GM21515 (cell line): ENCODE results near the gene GARIN5B.

Experiments used
- ATAC-seq: cut with Tn5 transposase; IDR thresholded peaks from one replicate; pipeline ENCODE4 v1.9.1; 2021; ENCODE audit not compliant: unreplicated experiment

Gene GARIN5B

DNA sequence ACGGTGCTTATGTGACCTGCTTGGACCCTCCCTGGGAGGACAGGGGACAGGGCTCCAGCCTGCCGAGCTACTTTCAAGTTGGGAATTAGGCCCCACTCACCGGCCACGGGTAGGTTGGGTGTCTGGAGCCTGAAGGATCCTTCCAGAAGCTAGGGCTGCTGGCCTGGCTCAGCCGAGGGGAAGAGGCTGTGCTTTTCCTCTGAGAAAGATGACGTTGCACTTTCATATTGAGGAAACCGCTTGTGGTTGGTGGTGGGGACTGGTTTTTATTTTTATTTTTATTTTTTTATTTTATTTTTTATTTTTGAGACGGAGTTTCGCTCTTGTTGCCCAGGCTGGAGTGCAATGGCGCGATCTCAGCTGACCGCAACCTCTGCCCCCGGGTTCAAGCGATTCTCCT is 37.9 kb downstream of the GARIN5B start, which contains the start of gene TMEM150B:
Gene TMEM150B, minus strand, starts transcription at position 170 of the 400 bp plus-strand sequence. CDS start 4,305 bp downstream, outside the sequence.
- no peak for ATAC-seq

DNA sequence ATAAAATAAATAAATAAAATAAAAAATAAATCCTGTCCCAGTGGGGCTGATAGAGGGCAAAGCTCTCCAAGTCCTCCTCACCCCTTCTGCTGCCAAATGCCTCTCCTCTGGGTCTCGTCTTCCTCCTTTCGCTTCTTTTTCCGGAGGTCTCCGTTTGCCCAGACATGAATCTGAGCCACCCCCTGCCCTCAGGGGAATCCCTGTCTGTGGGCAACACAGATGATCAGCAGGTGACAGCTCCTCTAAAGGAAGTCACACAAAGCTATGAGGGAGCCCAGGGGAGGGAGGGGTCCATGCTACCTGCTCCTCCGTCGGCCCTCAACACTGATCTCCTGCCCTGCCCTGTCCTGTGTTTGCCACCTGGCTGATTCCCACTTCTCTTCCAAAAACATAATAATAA is 38.4 kb downstream of the GARIN5B start:
- no peak for ATAC-seq

DNA sequence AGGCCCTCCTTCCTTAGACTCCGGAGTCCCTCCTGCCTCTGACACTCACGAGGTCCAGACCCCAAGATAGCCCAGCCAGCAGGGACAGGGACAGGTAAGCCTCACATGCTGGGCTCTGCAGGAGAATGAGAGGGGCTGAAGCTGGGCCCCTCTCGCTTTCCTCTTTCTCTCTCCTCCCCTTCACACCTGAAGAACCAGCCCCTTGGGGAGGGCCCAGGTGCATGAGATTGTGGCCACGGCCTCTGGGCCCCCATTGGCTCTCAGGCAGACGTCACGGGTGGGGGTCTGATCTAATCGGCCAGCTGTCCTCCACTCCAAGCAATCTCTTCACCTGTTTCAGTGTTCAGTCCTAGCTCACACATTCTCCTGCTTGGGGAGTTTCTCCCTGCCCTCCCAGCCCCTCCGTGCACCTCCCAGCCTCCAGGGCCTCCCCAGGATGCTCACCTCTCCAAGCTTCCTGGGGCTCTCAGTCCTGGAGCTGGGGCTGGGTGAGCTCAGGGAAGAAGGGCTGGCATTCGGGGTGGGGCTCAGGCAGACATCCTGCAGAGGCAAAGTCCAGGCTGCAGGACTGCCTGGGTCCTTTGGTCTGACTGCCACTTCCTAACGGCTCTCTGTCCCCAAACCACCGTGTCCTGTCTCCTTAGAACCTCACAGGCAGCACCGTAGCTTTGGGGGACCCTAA is 40.7 kb downstream of the GARIN5B start:
- no peak for ATAC-seq

DNA sequence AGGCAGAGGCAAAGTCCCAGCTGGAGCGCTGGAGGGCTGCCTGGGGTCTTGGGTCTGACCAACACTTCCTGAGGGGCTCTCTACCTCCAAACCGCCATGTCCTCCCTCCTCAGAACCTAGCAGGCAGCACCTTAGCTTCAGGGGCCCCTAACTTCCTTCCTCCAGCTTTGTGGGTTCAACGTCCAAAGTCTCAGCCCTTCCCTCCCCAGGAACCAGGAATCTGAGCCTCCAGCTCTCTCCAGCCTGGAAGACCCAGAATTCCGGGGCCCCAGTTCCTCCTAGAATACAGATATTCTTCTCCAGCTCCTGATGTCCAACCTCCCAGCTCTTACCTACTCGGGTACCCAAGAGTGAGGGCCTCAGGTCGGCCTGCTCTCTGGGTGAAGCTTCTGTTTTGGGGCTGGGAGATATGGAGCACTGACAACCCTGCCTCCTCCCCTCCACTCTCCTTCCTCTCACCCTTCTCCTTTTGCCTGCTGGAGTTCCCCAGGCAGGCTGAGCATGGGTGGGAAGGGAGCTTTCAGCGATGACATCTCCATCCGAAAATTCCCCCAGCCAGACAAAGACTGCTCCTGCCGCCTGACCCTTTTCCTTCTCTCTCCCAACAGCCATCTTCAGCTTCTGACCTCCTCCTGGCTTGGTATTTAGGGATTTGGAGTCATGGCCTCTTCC is 41.5 kb downstream of the GARIN5B start:
- no peak for ATAC-seq

DNA sequence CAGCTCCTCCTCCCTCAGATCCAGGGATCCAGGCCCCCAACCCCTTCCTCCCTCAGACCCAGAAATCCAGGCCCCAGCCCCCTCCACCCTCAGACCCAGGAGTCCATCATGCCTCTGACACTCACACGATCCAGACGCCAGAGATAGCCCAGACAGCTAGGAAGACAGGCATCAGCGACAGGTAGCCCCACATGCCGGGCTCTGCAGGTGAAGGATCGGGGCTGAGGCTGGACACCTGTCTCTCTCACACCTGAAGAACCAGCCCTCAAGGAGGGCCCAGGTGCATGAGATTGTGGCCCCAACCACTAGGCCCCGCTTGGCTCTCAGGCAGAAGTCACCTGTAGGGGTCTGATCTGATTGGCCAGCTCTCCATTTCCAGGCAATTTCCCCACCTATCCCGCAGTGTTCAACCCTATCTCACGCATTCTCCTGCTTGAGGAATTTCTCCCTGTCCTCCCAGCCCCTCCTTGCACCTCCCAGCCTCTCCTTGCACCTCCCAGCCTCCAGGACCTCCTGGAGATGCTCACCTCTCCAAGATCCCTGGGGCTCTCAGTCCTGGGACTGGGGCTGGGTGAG is 42.1 kb downstream of the GARIN5B start:
- no peak for ATAC-seq

DNA sequence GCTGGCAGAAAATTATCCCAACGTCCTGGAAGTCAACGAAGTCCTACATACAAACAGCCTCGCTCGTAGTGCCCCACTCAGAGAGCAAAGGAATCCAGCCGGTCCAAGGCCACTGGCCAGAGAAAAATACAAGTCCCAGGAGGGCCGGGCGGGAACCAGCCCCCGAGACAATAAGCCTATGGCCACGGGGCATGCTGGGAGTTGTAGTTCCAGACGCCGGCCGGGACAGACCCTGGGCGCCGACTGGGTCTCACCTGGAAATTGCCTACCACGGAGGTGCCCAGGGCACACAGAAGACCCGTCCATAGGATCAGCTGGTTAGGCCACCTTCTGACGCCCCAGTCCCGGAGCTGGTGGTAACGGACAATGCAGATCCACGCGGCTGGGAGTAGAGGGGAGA is 43.3 kb downstream of the GARIN5B start:
- no peak for ATAC-seq

DNA sequence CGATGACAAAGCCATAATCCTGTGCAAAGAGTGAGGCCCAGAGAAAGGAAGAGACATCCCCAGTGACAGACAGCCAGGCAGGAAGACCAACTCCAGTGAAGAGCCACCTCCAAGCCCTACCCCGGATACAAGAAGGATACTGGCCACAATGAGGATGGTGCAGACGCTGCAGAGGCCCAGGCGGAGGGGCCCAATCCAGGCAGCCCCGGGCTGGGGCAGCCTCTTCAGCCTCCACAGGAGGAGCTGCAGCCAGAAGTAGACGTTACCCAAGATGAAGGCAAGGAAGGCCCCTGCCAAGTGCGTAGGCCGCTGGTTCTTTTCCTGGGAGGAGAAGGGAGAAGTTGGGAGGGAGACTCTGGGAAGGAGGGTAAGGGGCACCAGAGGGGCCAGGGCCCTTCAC is 46.4 kb downstream of the GARIN5B start:
- no peak for ATAC-seq

DNA sequence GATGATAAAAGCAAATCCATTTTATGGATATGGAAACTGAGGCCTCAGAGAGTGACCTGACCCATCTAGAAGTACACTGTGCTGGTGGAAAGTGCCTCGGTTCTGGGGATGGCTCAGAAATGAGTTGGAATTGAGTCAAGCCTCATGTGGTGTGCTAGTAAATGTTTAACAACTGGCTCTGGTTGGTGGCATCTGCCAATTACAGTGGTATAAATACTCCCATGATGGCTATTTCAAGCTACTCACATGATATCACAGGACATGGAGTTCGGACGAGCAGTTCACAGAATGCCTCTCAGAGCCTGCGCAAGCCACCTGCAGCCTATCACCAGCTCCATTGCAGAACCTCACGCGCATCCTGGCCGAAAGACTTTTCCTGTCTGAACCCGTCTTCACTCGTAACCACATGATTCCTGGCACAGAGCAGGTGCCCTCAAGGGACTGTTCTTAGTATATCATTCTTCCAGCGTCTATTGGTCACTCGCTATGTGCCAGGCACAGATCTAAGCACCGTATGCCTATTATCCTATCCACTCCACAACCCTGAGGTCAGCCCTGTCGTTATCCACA is 47.0 kb downstream of the GARIN5B start:
- no peak for ATAC-seq

DNA sequence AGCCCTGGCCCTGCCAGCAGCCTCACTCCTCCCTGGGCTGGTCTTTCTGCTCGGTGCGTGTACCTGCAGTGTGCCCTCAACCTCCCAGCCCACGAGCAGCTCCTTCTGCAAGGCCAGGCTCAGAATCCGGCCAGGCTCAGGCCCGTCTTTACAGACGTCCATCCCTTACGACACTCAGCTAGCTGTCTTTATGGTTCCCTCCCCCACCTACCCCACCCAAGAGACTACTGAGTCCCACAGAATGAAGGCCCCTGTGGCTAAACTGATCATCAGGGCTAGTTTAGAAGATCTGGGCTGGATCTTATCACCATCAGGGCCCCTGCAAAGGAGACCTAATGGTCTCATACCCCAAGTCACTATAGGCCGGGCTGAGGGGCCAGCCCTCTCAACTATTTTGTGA is 48.7 kb downstream of the GARIN5B start:
- no peak for ATAC-seq

DNA sequence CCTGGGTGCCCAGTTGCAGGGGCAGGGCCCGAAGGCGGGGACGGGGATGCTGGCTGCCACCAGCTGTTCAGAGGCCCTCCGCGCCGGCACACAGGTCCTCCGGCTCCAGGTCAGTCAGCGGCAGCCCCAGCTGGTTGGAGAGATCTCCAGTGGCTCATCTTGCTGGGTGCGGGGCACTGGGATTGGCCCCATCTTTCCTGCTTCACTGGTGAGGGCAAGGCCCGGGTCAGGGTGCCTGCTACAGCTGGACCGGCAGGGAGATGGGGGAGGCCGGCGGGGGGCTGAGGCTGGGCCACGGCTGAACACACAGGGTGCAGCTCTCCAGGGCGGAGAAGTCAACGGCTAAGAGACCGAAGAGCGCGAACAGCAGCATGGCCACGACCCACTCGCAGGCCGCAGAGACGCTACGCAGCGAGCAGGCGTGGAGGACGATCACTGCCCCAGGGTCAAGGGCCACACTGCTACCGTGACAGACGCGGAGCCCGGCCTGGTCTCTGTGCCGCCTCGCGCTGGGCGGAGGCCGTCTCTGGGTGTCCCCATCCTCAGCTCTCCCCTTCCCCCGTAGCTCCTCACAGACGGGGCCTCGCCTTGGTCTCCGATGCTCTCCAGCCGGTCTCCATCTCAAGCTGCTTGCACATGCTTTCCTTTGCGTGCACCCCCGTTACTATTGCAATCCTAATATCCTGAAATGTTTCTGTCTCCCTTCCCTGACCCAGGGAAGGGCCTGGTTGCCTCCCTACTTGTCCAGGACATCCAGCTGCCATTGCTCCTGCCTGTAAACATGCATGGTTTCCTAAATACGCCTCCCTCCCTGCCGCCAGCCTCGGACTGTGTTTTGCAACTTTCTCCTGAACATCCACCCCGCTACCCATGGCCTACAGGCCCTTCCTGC is 50.2 kb downstream of the GARIN5B start:
- no peak for ATAC-seq

DNA sequence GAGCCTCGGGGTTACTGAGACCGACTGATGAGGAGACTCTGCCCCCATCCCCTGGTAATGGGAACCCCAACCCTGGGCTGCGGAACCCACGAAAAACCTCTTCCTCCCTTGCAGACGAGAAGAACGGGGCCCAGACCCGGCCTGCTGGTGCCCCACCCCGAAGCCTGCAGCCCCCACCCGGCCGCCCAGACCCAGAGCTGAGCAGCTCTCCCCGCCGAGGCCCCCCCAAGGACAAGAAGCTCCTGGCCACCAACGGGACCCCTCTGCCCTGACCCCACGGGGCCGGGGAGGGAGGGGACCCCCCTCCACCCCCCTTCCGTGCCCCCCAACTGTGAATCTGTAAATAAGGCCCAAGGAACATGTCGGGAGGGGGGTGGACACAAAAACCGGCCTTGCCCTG is 51.3 kb downstream of the GARIN5B start:
- no peak for ATAC-seq

DNA sequence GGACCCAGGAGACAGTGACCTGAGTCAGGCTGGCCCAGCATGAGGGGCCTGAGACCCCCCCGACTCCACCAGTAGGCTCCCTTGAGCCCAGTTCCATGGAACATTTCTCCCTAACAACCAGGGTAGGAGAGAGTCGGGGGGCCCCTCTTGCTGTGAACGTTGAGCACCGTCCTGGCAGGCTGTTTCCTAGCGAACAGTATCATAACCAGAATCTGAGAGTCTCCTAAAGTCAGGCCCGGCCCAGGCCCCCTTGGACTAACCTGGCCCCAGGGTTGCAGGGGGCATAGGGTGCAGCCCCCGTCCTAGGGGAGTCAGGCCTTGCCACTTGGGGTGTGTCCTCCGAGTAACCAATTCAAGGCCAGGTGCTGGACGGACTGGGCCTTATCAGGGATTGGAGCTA is 51.7 kb downstream of the GARIN5B start:
- ATAC-seq: no peak

DNA sequence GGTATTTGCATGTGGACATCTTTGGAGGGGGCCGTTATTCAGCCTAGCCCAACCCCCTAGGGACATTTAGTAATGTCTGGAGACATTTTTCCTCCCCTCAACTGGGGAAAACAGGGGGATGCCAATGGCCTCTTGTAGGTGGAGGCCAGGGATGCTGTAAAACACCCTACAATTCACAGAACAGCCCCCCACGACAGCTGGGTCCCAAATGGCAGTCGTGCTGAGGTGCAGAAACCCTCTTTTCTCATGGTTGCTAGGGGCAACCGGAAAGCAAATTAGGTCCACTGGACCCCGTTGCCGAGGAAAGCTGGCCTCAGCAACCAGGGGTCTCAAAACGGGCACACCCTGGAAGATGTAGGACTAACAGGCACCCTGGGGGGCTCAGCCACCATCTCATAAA is 52.6 kb downstream of the GARIN5B start:
- ATAC-seq: no peak

DNA sequence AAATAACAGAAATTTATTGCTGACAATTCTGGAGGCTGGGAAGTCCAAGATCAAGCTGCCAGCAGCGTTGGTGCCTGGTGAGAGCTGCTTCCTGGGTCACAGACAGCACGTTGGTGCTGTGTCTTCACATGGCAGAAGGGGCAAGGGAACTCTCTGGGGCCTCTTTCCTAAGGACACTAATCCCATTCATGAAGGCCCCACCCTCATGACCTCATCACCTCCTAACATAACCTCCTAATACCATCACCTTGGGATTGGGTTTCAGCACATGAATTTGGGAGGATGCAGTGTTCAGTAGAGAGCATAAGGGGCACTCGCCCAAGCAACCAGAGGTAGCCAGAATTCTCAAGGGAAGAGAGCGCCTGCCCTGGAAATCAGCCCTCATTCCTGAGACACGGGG is 53.6 kb downstream of the GARIN5B start:
- no peak for ATAC-seq

DNA sequence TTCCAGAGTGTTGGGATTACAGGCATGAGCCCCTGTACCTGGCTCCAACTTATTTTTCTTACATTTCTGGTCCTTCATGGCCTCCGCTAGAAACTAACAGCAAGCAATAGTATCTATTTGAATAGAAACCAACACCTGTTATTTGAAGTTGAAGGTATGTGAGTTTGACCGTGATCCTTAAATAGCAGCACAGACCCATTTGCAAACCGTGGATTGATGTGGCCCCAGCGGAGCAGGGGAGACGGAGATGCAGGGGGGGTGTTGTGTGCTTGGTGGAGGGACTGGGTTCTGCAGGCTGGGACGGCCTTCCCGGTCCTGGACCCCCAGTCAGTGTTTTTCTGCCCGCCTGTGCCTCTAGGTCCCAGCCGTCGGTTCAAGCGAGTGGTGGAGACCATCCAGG is 54.8 kb downstream of the GARIN5B start:
- no peak for ATAC-seq

DNA sequence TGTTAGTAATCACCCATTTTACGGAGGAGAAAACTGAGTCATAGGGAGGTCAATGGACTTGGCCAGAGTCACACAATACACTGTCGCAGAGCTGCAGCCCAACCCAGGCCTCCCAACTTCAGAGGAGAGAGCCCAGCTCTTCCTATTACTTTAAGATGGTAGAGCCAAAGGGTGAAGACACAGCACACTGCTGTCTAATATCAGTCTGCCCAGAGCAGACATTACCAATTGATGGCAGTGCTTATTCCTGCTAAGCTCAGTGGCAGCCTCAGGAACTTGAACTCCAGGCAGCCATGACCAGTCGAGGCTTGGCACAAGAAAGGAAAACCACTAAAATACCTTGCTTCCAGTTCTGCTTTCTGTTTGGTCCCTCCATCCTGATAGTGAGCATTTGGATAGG is 56.3 kb downstream of the GARIN5B start:
- no peak for ATAC-seq

DNA sequence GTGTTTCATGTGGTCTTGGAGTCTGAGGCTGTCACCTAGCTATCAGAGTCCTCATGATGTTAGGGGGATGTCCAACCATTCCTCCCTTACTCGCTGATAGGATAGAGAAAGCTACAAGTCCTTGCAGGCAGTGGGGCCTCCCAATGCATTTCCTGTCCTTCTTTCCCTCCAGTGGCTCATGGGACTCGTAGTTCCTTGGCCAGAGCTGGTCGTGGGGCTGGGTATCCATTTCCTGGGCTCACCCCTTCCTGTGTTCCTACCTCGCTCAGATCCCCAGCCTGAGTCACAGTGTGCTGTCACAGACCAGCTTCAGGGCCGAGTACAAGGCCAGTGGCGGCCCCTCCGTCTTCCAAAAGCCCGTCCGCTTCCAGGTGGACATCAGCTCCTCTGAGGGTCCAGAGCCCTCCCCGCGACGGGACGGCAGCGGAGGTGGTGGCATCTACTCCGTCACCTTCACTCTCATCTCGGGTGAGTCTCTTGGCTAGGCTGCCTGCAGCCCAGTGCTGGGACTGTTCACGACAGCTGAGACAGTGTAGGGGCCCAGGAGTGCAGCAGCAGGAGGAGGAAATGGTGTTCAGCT is 57.0 kb downstream of the GARIN5B start:
- ATAC-seq: no peak

DNA sequence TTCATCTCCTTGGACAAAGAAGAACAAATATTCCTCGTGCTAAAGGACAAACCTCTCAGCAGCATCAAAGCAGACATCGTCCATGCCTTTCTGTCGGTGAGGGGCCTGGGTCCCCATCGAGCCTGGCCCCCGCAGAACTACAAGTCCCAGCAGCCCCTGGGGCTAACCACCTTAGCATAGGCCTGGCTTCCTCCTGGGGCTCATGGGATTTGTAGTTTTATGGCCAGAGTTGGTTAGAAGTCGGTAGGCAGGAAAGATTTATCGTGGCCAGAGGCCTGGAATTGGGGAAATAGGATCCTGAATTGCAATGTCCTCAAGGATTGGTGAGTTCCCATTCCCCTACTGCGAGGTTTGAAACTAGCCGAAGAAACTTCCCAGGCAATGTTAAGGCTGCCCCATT is 57.6 kb downstream of the GARIN5B start:
- ATAC-seq: no peak

DNA sequence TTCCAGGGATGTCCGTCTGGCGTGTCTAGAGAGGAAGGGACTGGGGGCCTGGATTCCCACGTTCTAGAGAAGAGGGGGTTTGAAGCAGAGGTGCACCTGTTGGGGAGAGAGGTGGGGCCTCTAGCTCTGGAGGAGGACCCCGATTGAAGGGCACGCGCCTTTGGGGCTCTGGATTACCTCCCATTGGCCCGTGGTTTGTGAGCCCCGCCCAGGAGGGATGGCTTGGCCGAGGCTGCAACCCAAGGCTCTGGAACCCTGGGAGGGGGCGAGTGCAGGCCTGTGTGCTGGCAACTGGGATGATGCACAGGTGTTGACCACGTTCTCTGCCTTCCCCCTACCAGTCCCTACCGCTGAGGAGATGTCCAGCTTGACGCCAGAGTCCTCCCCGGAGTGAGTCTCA is 58.1 kb downstream of the GARIN5B start:
- no peak for ATAC-seq
